B cell (primary cell): ENCODE data around the gene INSR.

Source experiments
- EZH2 ChIP-seq: IDR thresholded peaks from 2 replicates; pipeline ENCODE4 v1.6.1; 2012; ENCODE audit warnings: borderline replicate concordance, low read depth, mild to moderate bottlenecking, moderate library complexity, low read length; ENCODE audit not compliant: insufficient read depth, poor library complexity, severe bottlenecking
- TF ChIP-seq, protein P1 (sequence below): fragments of 200-600 bp; IDR thresholded peaks from one replicate; pipeline ENCODE4 v1.8.0; 2022; ENCODE audit warnings: antibody characterized with exemption, mild to moderate bottlenecking

DNA sequence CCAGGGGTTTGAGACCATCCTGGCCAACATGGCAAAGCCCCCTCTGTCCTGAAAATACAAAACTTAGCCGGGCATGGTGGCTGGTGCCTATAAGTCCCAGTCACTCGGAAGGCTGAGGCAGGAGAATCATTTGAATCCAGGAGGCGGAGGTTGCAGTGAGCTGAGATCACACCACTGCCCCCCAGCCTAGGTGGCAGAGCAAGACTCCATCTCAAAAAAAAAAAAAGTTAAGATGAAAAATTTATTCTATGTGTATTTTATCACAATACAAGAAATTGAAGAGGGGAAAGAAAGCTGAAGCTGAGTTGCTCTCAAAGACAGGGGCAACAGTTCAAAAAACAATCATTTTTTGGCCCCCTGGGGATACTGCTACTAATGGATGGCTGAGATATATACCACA lies 31.1 kb downstream of the INSR start:
- TF ChIP-seq, protein P1, sequence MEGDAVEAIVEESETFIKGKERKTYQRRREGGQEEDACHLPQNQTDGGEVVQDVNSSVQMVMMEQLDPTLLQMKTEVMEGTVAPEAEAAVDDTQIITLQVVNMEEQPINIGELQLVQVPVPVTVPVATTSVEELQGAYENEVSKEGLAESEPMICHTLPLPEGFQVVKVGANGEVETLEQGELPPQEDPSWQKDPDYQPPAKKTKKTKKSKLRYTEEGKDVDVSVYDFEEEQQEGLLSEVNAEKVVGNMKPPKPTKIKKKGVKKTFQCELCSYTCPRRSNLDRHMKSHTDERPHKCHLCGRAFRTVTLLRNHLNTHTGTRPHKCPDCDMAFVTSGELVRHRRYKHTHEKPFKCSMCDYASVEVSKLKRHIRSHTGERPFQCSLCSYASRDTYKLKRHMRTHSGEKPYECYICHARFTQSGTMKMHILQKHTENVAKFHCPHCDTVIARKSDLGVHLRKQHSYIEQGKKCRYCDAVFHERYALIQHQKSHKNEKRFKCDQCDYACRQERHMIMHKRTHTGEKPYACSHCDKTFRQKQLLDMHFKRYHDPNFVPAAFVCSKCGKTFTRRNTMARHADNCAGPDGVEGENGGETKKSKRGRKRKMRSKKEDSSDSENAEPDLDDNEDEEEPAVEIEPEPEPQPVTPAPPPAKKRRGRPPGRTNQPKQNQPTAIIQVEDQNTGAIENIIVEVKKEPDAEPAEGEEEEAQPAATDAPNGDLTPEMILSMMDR: no peak
- TF ChIP-seq EZH2: no peak
